Stimulated activated effector memory CD8-positive, alpha-beta T cell treated with anti-CD3 and anti-CD28 coated beads, Interleukin-12 subunit alpha, Interleukin-12 subunit beta, amount 100 ng/mL, for 72 hours (primary cell): Measurements from ENCODE around the gene CMSS1.
"Not testable (repeated sequence)": the region's sequence is repeated elsewhere in the genome, so short reads cannot be mapped to it uniquely, and the experiment has no call there.

ENCODE experiments used
- ATAC-seq: fragments of 150-1000 bp; cut with Tn5 transposase; 2 replicates; pipeline ENCODE4 v1.10.0; 2021
- DNase-seq, 2 donors: peaks; one replicate each; pipeline ENCODE4 v3.0.0; 2021 to 2022; ENCODE audit warnings: low spot score in 2 of 2
- H3K27ac Mint-ChIP-seq: one replicate; pipeline ENCODE4 v1.8.0; 2022; ENCODE audit warnings: mild to moderate bottlenecking, mixed read lengths
- H3K36me3 Mint-ChIP-seq: one replicate; pipeline ENCODE4 v1.8.0; 2022; ENCODE audit warnings: mild to moderate bottlenecking, mixed read lengths
- H3K4me1 Mint-ChIP-seq: one replicate; pipeline ENCODE4 v1.8.0; 2022; ENCODE audit warnings: mixed read lengths
- H3K4me3 Mint-ChIP-seq: one replicate; pipeline ENCODE4 v1.8.0; 2022; ENCODE audit warnings: mild to moderate bottlenecking, mixed read lengths
- H3K9me3 Mint-ChIP-seq: one replicate; pipeline ENCODE4 v1.8.0; 2022; ENCODE audit warnings: mixed read lengths

CMSS1 gene

GRCh38 chr3:100214574-100214964 lies 396.9 kb downstream of the CMSS1 start:
- H3K4me3 Mint-ChIP-seq, result no peak overlapping the region
- peaks cover 12% of the 10 kb centered on the region for H3K4me1 Mint-ChIP-seq
- no peak for DNase-seq
- no peaks in the 10 kb centered on the region for H3K36me3 Mint-ChIP-seq
- no peaks in the 10 kb centered on the region for H3K9me3 Mint-ChIP-seq
- no peak for ATAC-seq
- H3K27ac Mint-ChIP-seq, result no peak overlapping the region

- Mint-ChIP-seq H3K4me3 (no peak overlapping the region), H3K27ac (no peak overlapping the region), H3K4me1 (no peaks in the 10 kb centered on the region), H3K36me3 (no peaks in the 10 kb centered on the region), H3K9me3 (no peaks in the 10 kb centered on the region)
- ATAC-seq (no peak), DNase-seq (no peak)
These were observed 399.1 kb downstream of the CMSS1 start for GRCh38 chr3:100216713-100217112.

- no peak overlapping the region for H3K27ac Mint-ChIP-seq
- no peak for DNase-seq
- H3K4me1 Mint-ChIP-seq, result no peaks in the 10 kb centered on the region
- no peak overlapping the region for H3K4me3 Mint-ChIP-seq
- ATAC-seq, result no peak
- H3K36me3 Mint-ChIP-seq, result no peaks in the 10 kb centered on the region
- H3K9me3 Mint-ChIP-seq, result no peaks in the 10 kb centered on the region
These were observed 403.5 kb downstream of the CMSS1 start for GRCh38 chr3:100221159-100221558.

- no peaks in the 10 kb centered on the region for H3K9me3 Mint-ChIP-seq
- no peaks in the 10 kb centered on the region for H3K36me3 Mint-ChIP-seq
- ATAC-seq, result no peak
- H3K27ac Mint-ChIP-seq, result no peak overlapping the region
- no peak for DNase-seq
- H3K4me1 Mint-ChIP-seq, result peaks cover 7% of the 10 kb centered on the region
- no peak overlapping the region for H3K4me3 Mint-ChIP-seq
These were observed 407.5 kb downstream of the CMSS1 start for GRCh38 chr3:100225193-100225592.

- Mint-ChIP-seq H3K4me3 (no peak overlapping the region), H3K27ac (no peak overlapping the region), H3K36me3 (no peaks in the 10 kb centered on the region), H3K4me1 (peaks cover 7% of the 10 kb centered on the region), H3K9me3 (no peaks in the 10 kb centered on the region)
- ATAC-seq (no peak), DNase-seq (no peak)
These were observed 408.2 kb downstream of the CMSS1 start for GRCh38 chr3:100225883-100226282.

- no peak overlapping the region for H3K27ac Mint-ChIP-seq
- no peaks in the 10 kb centered on the region for H3K9me3 Mint-ChIP-seq
- peaks cover 7% of the 10 kb centered on the region for H3K4me1 Mint-ChIP-seq
- H3K4me3 Mint-ChIP-seq, result no peak overlapping the region
- ATAC-seq (no peak), DNase-seq (no peak)
- H3K36me3 Mint-ChIP-seq, result no peaks in the 10 kb centered on the region
These were observed 409.2 kb downstream of the CMSS1 start for GRCh38 chr3:100226712-100227429.

- Mint-ChIP-seq H3K4me1 (peaks cover 7% of the 10 kb centered on the region), H3K4me3 (no peak overlapping the region), H3K36me3 (no peaks in the 10 kb centered on the region), H3K27ac (no peak overlapping the region), H3K9me3 (no peaks in the 10 kb centered on the region)
- ATAC-seq, result no peak
- no peak for DNase-seq
These were observed 409.9 kb downstream of the CMSS1 start for GRCh38 chr3:100227511-100227921.

- peaks cover 7% of the 10 kb centered on the region for H3K4me1 Mint-ChIP-seq
- H3K27ac Mint-ChIP-seq, result no peak overlapping the region
- H3K36me3 Mint-ChIP-seq, result no peaks in the 10 kb centered on the region
These were observed 410.6 kb downstream of the CMSS1 start for GRCh38 chr3:100228247-100228646.

GRCh38 chr3:100229188-100229587 lies 411.5 kb downstream of the CMSS1 start:
- not testable (repeated sequence) for H3K36me3 Mint-ChIP-seq, H3K4me3 Mint-ChIP-seq, ATAC-seq, H3K4me1 Mint-ChIP-seq, DNase-seq, H3K9me3 Mint-ChIP-seq
- peak overlapping the region; percentile 24 for H3K27ac Mint-ChIP-seq

More at GRCh38 chr3:100228247-100228646, 410.6 kb downstream of the CMSS1 start:
- no peaks in the 10 kb centered on the region for H3K9me3 Mint-ChIP-seq
- ATAC-seq (peak; percentile 28), DNase-seq (no peak)
- no peak overlapping the region for H3K4me3 Mint-ChIP-seq

- no peak for DNase-seq
- no peaks in the 10 kb centered on the region for H3K9me3 Mint-ChIP-seq
- H3K4me1 Mint-ChIP-seq, result peaks cover 7% of the 10 kb centered on the region
- H3K4me3 Mint-ChIP-seq, result no peak overlapping the region
- no peak for ATAC-seq
- no peak overlapping the region for H3K27ac Mint-ChIP-seq
- H3K36me3 Mint-ChIP-seq, result no peaks in the 10 kb centered on the region
These were observed 413.0 kb downstream of the CMSS1 start for GRCh38 chr3:100230710-100231109.
